ENCODE data around the gene THSD7A. TPM values are rescaled to one million over a fixed set of nuclear protein-coding genes. Genes with fewer than 3 reads are reported as not detected.

THSD7A gene
- total RNA-seq, 4 donors from 2014 or later, result 0.30 to 2.6 (median 1.4) TPM

- intact Hi-C loops (cut with DNase I; ENCODE audit: low total_unique reads), result no loop called here
- WGBS, 2 donors, result 83 to 88% methylated on average over 1 of the region's 1 CpG
- DNase-seq (ENCODE audit: low spot score in 2 of 2), result no peak
Measured at GRCh38 chr7:11404355-11404754, 427.6 kb downstream of the THSD7A start.

GRCh38 chr7:11403781-11404180 is 428.2 kb downstream of the THSD7A start:
- intact Hi-C loops (cut with DNase I; ENCODE audit: low total_unique reads), result no loop called here
- WGBS, 2 donors, result 43 to 57% methylated on average over 1 of the region's 1 CpG
- TF ChIP-seq CTCF (IDR thresholded peaks at IDR 0.05) (no peak), POLR2A (IDR thresholded peaks at IDR 0.05) (no peak)
- DNase-seq (ENCODE audit: low spot score in 2 of 2), result no peak
- no peak overlapping the region for H3K4me3 ChIP-seq (ENCODE audit: low read depth, poor library complexity, severe bottlenecking)

More at GRCh38 chr7:11404355-11404754, 427.6 kb downstream of the THSD7A start:
- H3K4me3 ChIP-seq (ENCODE audit: low read depth, poor library complexity, severe bottlenecking), result no peak overlapping the region
- TF ChIP-seq POLR2A (IDR thresholded peaks at IDR 0.05) (no peak), CTCF (IDR thresholded peaks at IDR 0.05) (no peak)

- H3K4me3 ChIP-seq (ENCODE audit: low read depth, poor library complexity, severe bottlenecking), result no peak overlapping the region
- DNase-seq (ENCODE audit: low spot score in 2 of 2), result no peak
- intact Hi-C loops (cut with DNase I; ENCODE audit: low total_unique reads), result no loop called here
- TF ChIP-seq POLR2A (IDR thresholded peaks at IDR 0.05) (no peak), CTCF (IDR thresholded peaks at IDR 0.05) (no peak)
- 85 to 88% methylated on average over 12 of the region's 12 CpGs for WGBS, 2 donors
Measured at GRCh38 chr7:11394438-11394837, 437.6 kb downstream of the THSD7A start.

DNA sequence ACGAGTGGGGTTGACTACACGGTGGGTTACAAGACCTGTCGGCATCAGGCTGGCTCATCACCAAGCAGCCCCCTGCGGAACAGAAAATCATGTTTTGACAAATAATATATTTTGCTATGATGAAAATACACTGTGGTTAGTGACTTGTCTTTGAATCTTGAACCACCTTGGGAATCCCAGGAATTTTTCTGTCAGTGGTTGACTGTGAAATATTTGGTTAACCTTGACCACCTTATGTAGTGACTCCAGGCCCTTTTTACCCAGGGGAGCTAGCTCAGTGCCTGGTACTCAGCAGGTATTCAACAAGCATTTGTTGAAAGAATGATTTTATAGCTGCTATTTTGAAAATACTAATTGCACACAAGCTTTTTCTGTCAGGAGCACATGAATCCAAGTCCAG is 452.4 kb downstream of the THSD7A start:
- 66 to 73% methylated on average over 4 of the region's 4 CpGs for WGBS, 2 donors
- no peak for DNase-seq (ENCODE audit: low spot score in 2 of 2)
- TF ChIP-seq CTCF (IDR thresholded peaks at IDR 0.05) (no peak), POLR2A (IDR thresholded peaks at IDR 0.05) (no peak)
- intact Hi-C loops (cut with DNase I; ENCODE audit: low total_unique reads), result no loop called here
- no peak overlapping the region for H3K4me3 ChIP-seq (ENCODE audit: low read depth, poor library complexity, severe bottlenecking)

DNA sequence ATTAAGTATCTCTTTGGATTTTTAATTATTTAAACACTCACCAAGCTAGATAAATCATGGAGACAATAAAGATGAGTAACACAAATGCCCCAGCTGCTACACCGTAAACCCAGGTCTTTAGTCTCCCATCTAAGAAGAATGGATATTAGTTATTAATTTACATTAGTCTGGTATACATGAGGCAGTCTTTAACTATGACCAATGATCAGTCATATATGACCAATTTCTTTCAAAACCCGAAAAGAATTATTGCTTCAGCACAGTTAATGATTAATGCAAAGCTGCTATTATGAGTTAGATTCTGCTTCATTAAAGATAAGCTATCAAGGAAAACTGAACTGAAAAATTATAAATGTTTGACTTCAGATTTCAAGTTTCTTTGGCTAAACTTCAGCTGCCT is 455.5 kb downstream of the THSD7A start:
- DNase-seq (ENCODE audit: low spot score in 2 of 2), result no peak
- intact Hi-C loops (cut with DNase I; ENCODE audit: low total_unique reads), result no loop called here
- H3K4me3 ChIP-seq (ENCODE audit: low read depth, poor library complexity, severe bottlenecking), result no peak overlapping the region
- TF ChIP-seq POLR2A (IDR thresholded peaks at IDR 0.05) (no peak), CTCF (IDR thresholded peaks at IDR 0.05) (no peak)
- 86 to 94% methylated on average over 2 of the region's 2 CpGs for WGBS, 2 donors

- intact Hi-C loops (cut with DNase I; ENCODE audit: low total_unique reads), result no loop called here
- no peak overlapping the region for H3K4me3 ChIP-seq (ENCODE audit: low read depth, poor library complexity, severe bottlenecking)
- no peak for TF ChIP-seq POLR2A (IDR thresholded peaks at IDR 0.05)
- no peak for TF ChIP-seq CTCF (IDR thresholded peaks at IDR 0.05)
- DNase-seq (ENCODE audit: low spot score in 2 of 2), result no peak
- WGBS, 2 donors, result 84 to 87% methylated on average over 3 of the region's 3 CpGs
Measured at GRCh38 chr7:11374629-11375028, 457.4 kb downstream of the THSD7A start.

Measured in lower leg skin (tissue), 4 donors.